ENCODE data around the gene ITGA3. TPM values are rescaled to one million over a fixed set of nuclear protein-coding genes. Genes with fewer than 3 reads are reported as not detected.

The ITGA3 gene
- total RNA-seq, 1 donor from 2014 or later: 17.0 TPM

GRCh38 chr17:50028736-50029120 lies 27.2 kb upstream of the ITGA3 start:
- Histone ChIP-seq H3K27ac (replicated peaks) (no peak overlapping the region), H3K27me3 (ENCODE audit: low read depth) (peaks cover 23% of the 10 kb centered on the region), H3K9me3 (replicated peaks) (no peaks in the 10 kb centered on the region), H3K4me3 (no peak overlapping the region), H3K4me1 (peaks cover 12% of the 10 kb centered on the region), H3K36me3 (no peaks in the 10 kb centered on the region)
- intact Hi-C loops (cut with micrococcal nuclease): loop anchor here (5.0 kb wide), 1 partner anchor 59 kb away; no protein-coding TSS in a partner anchor
- no peak for DNase-seq
- TF ChIP-seq CTCF (IDR thresholded peaks at IDR 0.05; ENCODE audit: borderline replicate concordance): no peak

GRCh38 chr17:50029185-50029584 lies 26.7 kb upstream of the ITGA3 start:
- peaks cover 23% of the 10 kb centered on the region for H3K27me3 ChIP-seq (ENCODE audit: low read depth)
- no peaks in the 10 kb centered on the region for H3K9me3 ChIP-seq (replicated peaks)
- H3K4me3 ChIP-seq: no peak overlapping the region
- intact Hi-C loops (cut with micrococcal nuclease): loop anchor here (5.0 kb wide), 1 partner anchor 58 kb away; no protein-coding TSS in a partner anchor
- no peak for DNase-seq
- no peak overlapping the region for H3K27ac ChIP-seq (replicated peaks)
- no peak for TF ChIP-seq CTCF (IDR thresholded peaks at IDR 0.05; ENCODE audit: borderline replicate concordance)
- no peaks in the 10 kb centered on the region for H3K36me3 ChIP-seq
- peaks cover 12% of the 10 kb centered on the region for H3K4me1 ChIP-seq

GRCh38 chr17:50033316-50033715 lies 22.6 kb upstream of the ITGA3 start:
- Histone ChIP-seq H3K9me3 (replicated peaks) (no peaks in the 10 kb centered on the region), H3K27ac (replicated peaks) (no peak overlapping the region), H3K4me1 (peaks cover 7% of the 10 kb centered on the region), H3K4me3 (no peak overlapping the region), H3K27me3 (ENCODE audit: low read depth) (peaks cover 9% of the 10 kb centered on the region), H3K36me3 (no peaks in the 10 kb centered on the region)
- no peak for TF ChIP-seq CTCF (IDR thresholded peaks at IDR 0.05; ENCODE audit: borderline replicate concordance)
- intact Hi-C loops (cut with micrococcal nuclease): no loop called here
- no peak for DNase-seq

- Histone ChIP-seq H3K36me3 (no peaks in the 10 kb centered on the region), H3K27me3 (ENCODE audit: low read depth) (no peaks in the 10 kb centered on the region), H3K4me3 (no peak overlapping the region), H3K27ac (replicated peaks) (no peak overlapping the region), H3K9me3 (replicated peaks) (no peaks in the 10 kb centered on the region), H3K4me1 (peaks cover 7% of the 10 kb centered on the region)
- intact Hi-C loops (cut with micrococcal nuclease): no loop called here
- no peak for DNase-seq
- no peak for TF ChIP-seq CTCF (IDR thresholded peaks at IDR 0.05; ENCODE audit: borderline replicate concordance)
These were observed 21.2 kb upstream of the ITGA3 start for GRCh38 chr17:50034498-50035364.

GRCh38 chr17:50035421-50035879 lies 20.5 kb upstream of the ITGA3 start:
- Histone ChIP-seq H3K27me3 (ENCODE audit: low read depth) (no peaks in the 10 kb centered on the region), H3K27ac (replicated peaks) (no peak overlapping the region), H3K36me3 (no peaks in the 10 kb centered on the region), H3K4me3 (no peak overlapping the region), H3K9me3 (replicated peaks) (no peaks in the 10 kb centered on the region), H3K4me1 (peaks cover 7% of the 10 kb centered on the region)
- intact Hi-C loops (cut with micrococcal nuclease): no loop called here
- DNase-seq: no peak
- TF ChIP-seq CTCF (IDR thresholded peaks at IDR 0.05; ENCODE audit: borderline replicate concordance): no peak

Data from left ventricle myocardium inferior (tissue), 1 donor.